HK-2 (cell line): ENCODE measurements around the gene INPP4A.

Experiments
- DNase-seq: peaks from one replicate; pipeline ENCODE4 v3.0.0-alpha.2; 2018; ENCODE audit not compliant: unreplicated experiment

Gene INPP4A

DNA sequence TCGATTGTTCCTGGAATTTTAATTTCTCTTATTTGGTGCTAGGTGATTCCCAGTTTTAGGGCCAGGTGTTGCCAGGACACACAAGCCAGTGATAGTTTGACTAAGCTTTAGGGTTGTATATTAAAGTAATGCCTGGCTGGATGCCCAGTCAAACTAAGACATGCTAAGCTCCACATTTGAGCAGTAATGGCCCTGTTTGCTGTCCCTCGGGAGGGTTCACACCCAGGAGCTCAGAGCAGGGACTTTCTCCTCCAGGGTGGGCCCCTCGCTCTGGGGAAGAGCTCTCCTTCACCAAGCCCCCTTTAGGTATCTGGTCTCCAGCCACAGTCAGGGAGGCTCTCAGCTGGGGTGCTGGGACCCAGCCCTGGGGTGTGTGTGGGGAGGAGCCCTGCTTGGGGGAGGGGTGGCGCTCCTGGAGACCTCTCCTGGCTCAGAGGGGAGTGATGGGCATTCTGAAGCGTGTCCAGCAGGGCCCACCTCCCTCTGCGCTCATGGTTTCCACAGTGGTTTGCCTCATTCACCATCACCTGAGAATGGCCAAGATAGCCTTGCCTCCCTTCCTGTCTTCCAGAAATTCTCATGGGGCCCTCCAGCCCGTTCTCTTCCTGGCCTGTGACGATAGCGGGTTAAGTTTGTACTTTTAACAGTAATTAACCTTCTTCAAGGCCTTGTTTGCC is 31.7 kb downstream of the INPP4A start:
- DNase-seq, result no peak

DNA sequence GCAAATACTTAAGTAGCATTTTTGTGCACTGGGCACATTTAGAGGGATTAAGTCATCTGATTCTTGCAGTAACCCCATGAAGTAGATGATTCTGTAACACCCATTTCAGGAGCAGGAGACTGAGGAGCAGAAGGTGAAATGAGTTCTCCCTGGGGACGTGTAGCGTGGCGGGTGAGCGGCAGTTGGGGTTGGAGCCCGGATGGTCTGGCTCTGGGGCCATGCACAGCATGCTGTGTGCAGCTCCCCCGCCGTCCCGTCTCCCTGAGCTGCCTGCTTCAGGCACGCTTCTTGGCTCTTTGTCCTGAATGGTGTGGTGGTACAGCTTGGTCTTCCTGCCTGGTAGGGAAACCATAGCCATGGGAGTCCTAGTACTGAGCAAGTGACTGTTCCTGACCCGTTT is 32.4 kb downstream of the INPP4A start:
- no peak for DNase-seq

DNA sequence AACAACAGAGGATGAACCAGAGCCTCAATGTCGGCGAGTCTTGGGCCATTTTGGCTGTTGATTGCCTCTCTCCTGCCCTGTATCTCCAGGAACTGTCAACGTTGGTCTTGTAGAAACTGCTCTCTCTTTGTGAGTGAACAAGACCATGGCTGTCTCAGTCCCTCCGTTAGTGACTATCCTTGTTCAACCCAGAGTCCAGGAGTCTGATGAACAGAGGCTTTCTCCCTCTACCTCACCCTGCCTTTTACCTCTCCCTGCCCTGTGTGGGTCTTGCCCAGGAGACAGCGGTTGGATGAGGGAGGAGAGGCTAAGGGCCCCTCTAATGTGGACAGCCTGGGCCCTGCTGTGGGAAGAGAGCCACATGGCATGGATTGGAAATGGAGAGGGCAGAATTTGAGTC is 32.8 kb downstream of the INPP4A start:
- no peak for DNase-seq

DNA sequence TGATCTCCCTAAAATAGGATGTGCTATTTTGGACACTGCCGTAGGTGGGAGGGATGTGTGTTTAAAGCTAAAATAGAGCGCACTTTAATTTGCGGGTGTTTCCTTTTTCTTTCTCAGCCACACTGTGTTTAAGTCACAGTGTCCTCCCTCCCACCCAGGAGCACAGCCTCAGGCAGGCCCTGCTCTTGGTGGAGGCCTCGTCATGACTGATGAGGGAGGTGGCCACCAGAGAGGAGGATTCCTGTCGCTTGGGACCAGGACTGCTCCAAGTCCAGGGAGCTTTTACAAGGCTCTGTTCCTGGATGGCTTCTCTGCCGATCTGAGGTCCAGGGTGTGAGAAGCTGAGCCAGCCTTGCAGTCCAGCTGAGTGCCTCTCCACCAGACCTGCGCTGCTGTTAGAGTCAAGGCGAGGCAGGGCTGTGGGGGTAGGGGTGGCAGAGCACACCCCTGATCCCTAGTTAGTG is 33.5 kb downstream of the INPP4A start:
- DNase-seq, result no peak

DNA sequence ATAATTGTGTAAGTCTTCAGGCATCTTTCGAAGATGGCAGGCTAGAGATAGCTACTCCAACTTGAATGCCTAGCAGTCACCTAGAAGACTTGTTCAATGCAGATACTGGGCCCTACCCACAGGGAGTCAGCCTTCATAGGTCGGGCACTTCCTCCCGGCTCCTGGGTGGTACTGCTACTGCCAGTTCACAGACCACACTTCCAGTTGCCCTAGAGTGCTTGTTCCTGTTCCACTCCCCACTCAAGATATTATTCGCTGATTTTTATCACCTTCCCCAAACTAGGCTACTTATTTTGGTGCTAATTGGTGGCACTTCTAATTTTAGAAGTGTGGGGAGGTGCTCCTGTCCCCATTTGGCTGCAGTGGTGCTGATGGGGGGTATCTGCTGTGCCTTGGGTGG is 34.2 kb downstream of the INPP4A start:
- no peak for DNase-seq

DNA sequence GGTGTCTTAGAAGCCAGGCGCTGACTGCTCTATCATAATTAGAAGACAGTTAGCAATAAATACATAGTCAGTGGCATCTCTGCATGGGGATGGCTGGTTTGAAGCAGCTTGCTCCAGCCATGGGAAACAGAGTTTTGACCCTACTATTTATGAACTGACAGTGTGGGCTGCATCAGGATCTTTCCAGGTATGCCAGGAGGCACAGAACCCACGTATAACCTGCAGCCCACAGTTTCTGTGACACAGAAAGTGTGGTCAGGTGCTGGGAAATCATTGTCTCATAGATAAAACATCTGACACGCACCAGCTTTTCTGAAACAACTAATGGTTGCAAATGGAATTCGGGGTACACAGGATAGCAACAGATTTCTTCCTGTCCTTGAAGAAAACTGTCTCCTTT is 34.7 kb downstream of the INPP4A start:
- no peak for DNase-seq

DNA sequence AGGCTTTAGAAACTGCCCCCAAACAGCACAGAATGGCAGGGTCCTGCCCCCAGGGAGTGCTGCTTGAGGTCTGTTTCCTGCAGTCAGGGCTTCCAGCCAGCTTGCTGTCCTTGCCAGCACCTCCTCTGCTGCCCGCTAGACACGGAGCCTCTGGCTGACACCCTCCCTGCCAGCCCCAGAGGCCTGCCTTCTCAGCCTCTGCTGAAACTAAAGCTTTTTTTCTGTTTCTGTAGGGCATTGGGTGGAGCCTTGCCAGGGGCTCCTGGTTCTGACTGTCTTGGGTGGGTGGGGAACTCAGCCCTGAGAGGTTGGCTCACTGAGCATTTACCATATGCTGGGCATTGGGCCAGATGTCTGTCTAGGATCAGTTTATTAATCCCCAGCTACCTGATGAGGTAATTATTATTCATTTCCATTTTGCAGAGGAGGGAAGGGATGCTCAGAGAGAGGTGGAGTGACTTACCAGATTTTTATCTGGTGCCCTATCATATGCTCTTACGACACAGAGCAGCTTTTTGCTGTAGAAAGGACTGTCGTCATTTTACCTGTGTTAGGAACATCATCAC is 35.4 kb downstream of the INPP4A start:
- DNase-seq, result peak; percentile 38

DNA sequence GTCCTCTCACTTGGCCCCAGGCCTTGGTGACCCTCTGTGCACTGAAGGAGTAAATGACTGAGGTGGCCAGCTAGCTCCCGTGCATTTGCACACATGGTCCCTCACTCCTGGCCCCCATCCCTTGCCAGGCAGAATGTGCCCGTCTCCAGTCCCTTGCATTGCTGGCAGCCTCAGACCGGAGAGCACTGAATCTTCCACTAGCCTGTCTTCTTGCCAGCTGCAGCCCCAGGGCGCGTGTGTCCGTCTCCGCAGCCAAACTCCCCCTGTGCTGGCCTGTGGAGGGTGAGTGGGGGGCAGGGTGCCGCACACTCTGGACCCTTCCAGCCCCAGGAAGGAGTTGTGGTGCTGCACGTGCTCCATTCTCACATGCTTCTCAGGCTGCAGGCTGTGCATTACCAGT is 35.9 kb downstream of the INPP4A start:
- DNase-seq, result no peak

DNA sequence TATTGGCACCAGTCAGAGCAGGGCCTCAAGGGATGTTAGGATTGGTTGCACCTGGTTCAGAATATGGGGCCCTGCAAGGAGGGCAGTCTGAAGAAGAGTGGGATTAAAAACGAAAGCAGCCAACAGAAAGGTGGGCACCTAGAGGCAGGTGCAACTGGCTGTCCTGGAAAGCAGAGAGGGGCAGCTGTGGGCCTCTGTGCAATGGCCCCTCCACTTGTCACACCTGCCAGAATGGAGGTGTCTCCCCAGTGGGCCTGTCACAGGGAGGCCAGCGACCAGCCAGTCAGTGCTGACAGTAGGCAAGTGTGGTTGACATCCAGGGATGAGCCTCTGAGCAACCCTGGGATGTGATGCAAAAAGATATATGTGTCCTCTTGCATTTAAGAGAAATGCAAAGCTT is 37.7 kb downstream of the INPP4A start:
- DNase-seq, result no peak

DNA sequence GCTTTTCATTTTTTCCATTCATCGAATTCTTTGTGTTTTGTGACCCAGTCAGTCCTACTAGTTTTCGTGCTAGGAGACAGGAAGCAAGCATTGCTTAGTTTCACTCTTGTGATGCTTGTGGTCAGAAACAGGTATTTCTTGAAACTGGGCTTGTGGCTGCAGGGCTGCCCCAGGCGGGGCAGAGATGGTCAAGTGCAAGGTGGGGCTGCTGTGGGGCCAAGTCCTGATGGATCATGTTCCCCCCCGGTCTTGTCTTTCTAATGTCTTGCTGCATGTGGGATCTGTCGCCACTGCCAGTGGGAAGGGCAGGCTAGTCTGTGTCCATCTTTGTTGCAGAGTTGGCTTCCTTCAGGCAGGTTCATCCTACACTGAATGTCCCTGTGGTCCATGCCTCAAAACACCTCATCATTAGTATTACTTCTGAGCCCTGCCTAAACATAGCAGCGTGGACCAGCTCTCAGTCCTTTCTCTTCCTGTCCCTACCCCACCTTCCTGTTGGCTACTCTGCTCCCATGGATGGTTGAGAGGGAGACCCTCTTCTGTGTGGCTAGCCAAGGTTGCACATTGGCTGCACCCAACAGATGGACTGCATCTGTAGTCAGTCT is 38.7 kb downstream of the INPP4A start:
- no peak for DNase-seq

DNA sequence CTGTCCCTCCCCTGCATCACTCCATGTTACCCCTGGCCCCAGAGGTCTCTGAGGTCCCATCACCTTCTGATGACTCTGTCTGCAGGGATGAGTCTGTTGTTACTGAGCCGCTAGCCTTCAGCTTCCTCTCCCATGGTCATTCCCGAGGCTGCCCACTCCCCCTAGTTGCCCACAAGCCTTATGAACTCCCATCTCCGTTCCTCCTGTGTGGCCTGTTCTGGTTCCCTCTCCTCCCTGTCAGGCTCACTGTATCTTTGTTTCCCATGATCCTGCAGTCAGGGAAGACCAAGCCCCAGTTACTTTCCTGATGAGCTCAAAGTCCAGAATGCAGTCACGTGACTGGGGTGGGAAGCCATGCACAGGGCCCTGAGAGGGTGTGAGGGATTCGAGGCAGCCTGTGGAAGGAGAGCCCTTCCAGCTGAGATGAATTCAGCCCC is 39.5 kb downstream of the INPP4A start:
- no peak for DNase-seq

DNA sequence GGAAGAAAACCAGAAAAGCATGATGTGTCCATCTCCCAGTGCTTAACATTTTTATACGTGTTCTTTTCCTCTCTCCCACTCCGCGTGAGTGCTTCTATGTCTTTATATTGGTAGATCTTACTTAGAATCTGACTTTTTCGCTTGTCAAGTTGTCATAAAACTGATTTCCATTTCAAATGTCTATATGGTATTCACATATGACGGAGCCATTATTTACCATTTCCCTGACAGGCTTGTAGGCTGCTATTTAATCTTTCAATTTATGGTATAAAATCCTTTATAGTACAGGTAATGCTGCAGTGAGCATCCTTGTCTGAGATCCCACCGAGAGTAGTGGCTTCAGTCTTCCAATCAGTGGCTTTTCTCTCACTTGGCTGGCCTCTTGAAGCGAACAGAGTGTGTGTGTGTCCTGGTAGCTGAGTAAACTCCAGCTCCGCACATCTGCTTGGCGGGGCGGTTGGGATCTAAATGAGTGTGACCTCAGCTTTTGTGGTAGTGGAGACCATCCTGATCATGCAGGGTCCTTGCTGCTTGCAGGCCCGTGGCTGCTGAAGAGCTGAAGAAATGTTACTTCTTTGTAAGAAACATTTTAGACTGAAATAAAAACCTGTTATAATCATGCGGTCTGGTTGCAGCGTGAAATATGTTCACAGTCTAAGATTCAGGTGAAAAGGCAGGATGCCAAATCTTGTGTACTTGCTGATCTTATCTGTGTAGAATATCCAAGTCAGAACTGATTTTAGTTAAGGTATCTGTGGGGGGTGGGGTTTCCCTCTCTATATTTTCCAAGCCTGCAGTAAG is 40.2 kb downstream of the INPP4A start:
- DNase-seq, result no peak

DNA sequence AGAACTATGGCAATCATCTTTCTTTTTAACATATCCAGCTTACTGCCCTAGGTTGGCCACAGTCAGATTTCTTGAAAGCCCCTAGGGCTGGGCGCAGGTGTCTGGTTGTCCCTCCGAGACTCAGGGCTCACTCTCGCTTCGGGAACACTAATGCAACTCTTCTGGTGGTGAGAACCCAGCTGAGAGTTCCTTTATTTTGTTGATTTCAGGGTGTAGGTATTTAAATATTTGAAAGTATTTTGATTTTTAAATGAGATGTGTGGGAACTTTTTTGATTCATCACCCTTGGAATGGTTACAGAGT is 40.7 kb downstream of the INPP4A start:
- no peak for DNase-seq

DNA sequence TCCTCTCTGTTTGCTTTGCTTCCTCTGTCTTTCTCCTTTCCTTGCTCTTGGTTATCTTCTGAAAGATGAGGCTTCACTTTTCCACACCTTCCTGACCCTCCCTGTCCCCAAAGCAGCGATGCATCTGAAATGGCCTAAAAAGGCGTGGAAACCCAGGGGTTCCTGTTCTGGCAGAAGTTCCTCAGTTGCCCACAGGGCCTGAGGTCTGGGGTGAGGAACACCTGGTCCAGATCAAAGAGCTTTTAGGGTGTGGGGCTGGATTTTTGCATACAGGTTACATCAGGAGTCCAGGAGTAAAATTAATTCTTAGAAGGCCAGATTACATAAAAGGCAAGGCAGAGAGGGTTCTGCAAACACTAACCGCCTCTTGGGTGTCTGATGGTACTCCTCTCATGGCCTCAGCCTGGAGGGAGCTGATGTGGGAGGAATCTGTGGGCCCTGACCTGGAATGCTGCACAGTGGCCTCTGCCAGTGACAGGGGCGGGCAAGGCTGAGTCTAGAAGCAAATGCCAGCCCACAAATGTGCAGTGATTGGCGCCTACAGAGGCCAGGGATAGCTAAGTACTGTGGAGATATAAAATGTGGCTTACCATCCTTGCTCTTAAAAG is 41.8 kb downstream of the INPP4A start:
- DNase-seq, result no peak

DNA sequence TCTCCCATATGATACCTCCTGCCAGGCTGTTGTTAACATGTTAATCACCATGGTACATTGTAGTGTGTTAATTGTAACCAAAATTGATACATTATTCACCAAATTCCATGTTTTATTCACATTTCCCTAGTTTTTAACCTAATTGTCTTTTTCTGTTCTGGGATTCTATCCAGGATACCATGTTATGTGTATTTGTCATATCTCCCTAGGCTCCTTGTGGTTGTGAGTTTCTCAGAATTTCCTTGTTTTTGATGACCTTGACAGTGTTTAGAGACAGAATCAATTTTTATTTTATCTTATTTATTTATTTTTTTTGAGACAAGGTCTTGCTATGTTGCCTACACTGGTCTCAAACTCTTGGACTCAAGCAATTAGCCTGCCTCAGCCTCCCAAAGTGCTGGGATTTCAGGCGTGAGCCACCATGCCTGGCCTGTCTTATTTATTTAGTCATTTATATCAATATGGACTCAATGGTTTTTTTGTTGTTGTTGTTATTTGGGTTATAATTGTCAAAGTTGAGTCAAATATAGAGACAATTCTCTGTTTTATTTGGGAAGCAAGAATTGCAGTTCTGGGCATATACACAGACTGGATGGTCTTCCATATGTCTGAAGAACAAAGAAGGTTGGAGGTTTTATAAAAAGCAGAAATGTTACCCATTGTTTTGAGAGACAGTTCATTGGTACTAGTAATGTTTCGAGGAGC is 42.6 kb downstream of the INPP4A start:
- DNase-seq, result no peak

DNA sequence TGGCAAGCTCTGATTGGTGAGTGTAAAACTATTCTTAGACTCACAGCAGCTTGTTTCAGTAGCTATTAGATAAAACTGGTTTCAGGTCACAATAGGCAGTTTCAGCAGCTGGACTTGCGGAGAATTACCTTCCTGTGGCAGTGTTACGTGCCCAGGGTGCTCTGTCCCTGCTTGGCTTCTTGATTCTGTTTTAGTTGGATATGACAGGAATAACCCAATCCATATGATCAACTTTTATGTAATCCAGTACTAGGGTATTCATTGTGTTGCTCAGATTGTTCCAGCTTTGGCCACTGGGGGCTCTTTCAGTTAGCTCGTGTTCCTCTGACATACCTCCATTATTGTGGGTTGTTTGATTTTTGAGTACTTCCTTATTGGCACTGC is 43.1 kb downstream of the INPP4A start:
- DNase-seq, result no peak

DNA sequence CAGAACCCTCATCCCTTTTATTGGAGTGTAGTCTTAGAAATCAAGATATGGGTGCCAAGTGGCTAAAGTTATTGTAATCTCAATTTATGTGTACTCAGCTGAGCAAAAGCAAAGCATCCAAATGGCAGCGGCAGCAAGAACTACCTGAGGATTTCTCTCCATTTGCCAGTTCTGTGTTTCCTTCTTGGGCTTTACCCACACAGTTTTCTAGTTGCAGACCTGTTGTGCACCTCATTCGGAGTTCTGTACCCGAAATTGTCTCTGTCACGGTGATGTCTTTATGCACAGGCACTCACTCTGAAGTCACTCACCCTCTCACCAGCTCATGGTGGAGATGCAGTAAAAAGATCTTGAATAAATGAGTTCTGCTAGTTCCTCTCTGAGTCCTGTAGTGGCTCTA is 43.6 kb downstream of the INPP4A start:
- DNase-seq, result no peak

DNA sequence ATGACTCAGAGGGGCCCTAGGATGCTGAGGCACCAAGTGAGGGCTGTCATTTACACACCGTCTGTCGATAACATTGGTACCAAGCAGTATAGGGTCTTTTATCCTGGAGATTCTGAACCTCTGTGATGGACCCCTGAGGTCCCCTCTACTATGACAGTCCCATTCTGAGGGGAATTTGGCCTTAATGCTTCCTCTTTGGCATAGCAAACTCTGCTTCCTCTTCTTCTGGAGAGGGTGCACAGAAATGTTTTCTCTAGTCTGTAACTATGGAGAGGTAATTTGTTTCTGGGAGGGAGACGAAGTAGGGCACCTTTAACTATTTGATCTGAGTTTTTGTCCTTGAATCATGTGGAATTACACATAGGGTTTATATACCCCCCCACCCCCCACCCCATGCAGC is 44.8 kb downstream of the INPP4A start:
- no peak for DNase-seq

DNA sequence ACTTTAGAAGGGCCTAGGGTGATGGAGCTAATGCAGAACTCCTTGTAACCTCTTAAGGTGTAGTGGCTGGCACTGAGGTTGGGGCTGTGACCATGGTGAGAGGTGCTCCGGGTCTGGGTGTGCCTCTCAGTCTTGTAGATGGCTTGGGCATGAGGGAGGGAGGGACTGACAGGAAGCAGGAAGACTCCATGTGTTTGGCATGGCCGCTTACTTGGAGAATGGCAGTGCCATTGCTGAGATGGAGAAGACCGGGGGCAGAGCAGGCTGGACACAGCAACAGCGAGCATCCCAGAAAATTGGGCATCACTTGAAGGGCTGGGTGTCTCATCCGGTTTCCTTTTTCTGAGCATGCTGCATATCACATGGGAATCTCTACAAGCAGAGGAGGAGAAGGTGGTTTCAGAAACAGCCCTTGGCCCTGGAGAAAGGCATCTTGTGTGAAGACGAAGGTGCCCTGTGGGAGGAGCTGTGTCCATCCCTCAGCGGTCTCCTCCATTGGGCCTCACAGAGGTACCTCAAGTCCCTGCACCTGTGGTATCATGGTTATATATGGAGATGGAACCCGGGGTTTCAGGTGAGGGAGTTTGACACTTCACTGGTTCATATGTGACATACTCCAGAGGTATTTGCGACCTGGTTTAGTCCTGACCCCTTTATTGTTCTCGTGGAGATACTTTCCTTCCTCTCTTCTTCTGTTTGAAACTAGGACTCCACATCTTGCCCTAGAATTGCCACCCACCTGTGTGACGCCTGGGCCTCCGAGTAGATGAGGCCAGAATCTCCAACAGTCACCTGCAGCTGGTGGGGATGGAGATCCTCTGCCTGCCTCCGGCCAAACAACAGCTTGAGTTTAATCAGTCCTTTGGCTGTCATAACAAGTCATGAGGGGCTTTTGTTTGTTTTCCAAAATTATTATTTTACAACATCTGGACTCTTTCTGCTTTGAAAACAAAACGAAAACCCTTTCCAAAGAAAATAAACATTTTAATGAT is 45.6 kb downstream of the INPP4A start:
- DNase-seq, result no peak

DNA sequence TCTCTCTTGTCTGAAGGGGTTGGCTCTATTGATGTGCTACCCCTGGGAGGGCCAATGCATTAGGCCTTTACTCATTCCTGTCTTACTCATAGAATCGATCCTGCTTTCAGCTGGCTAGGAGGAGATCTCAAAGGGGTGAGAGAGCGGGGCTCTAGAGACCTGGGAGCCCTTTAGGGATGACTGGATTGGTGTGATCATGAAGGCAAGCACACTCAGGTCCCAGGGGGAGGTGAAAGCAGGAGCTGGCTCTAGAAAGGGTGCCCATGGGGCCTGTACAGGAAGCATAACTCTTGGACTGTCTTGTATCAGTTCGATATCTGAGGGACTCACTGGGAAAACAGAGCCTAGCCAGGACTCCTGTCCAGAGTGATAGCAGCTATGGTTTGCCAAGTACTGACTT is 47.8 kb downstream of the INPP4A start:
- no peak for DNase-seq

DNA sequence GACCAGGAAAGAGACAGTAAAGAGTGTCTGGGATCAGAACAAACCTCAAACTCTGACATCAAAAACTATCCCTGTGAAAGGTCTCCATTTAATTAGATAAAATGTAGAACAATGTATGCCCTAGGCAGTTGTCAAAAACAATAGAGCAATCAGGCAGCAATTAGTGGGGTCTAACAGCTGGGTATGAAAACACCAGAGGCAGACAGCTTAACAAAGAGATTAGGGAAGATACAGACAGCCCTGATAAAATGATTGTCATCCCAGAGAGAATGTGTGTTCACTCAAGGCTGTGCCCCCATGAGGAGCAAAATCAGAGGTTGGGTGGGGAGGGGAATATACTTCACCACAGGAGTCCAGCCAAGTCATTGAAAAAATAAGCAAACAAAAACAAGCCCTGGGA is 50.0 kb downstream of the INPP4A start:
- DNase-seq, result no peak
